Activated CD4-positive, CD25-positive, alpha-beta regulatory T cell treated with anti-CD3 and anti-CD28 coated beads, Interleukin-2, amount 50 U/mL, for 16 hours (primary cell): Measurements from ENCODE around the gene PCED1B.
A peak's percentile ranks its signal among the peaks of the same experiment; 100 is the strongest.
"Not testable (repeated sequence)": the region's sequence is repeated elsewhere in the genome, so short reads cannot be mapped to it uniquely, and the experiment has no call there.

Experiments used
- DNase-seq: peaks from one replicate; pipeline ENCODE4 v3.0.0-alpha.2; 2020; ENCODE audit warnings: low read depth, low spot score

Gene PCED1B

DNA sequence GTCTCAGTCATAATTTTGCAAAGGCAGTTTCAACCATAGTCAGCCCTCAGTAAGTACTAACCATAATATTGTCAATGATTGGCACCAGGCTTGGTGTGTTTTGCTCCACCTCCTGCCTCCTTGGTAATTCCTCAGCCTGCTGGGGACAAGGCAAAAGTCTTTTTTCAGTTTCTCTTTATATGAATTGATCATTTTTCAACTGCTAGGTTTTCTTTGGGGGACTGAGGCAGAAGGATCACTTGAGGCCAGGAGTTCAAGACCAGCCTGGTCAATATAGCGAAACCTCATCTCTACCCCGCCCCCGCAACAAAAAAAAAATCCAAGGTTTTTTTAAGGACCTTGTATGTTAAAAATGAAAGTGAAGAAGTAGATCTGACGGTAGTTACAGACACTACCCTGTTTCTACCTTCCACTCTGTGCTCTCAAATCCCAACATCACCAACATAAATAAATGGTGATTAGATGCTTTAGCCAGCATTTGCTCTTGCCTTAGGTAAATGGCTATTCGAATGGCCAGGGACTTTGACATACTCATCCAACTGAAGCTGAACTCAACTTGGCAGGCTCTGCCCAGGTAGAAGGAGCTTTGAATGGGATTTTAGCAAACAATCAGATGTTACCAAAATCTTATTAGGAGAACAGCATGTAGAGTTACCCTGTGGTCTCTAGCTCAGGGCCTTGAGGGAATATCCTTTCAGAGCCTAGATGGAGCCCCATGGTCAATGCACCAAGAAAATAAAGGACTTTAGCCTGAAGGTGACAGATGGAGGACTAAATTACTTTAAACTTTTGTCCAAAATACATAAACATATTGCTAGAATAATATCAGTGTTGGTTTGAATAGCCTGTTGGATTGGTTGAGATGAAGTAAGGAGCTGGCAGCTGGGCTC is 127.3 kb downstream of the PCED1B start:
- DNase-seq: no peak

DNA sequence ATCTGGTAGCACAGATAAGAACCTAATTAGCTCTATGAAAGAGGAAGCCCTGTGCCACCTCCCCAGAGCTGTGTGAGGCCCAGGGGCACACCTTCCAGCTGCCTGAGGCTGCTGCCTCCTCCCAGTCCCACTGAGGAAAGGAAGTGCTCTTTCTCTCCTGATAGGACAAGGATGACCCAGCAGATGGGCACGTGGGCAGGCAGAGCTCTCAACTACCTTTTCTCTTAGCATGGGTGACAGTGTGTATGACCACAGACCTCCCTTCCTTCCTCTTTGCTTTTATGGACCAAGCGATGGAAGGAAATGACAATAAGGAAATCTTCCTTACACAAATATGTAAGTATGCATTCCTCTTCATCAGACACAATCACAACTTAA is 127.9 kb downstream of the PCED1B start:
- DNase-seq: no peak

DNA sequence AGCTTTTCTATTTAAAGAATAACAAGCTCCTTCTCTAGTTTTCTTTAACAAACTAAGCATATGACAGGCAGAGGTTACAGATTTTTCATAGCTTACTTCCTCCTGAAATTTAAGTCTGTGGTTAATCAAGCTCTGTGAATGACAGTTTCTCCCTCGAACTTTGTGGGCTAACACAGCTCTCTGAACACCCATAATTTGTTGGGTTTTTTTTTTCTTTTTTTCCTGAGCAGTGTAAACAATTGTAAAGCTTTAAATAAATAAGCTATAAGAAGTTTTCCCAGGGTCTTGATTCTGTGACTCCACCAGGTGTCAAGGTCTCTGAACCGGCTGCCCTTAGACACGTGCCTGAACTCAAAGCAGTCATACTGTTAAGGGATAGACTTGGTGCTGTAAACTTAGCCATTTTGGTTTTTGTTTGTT is 128.4 kb downstream of the PCED1B start:
- no peak for DNase-seq

DNA sequence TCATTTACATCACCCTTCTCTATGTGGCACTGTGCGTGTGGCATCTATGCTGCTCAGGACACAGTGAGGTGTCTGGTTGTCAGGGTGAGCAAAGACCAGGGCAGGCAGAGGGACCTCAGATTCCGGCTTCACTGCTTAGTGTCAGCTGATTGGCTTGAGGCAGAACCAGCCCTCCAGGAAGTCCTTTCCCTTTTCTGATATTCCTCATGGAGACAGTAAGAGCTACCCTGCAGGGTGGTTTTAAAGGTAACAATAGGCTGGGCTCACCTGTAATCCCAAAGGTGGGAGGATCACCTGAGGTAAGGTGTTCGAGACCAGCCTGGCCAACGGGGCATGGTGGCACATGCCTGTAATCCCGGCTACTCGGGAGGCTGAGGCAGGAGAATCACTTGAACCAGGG is 129.6 kb downstream of the PCED1B start:
- no peak for DNase-seq

GRCh38 chr12:47210776-47211175 is 131.4 kb downstream of the PCED1B start:
- DNase-seq: no peak

DNA sequence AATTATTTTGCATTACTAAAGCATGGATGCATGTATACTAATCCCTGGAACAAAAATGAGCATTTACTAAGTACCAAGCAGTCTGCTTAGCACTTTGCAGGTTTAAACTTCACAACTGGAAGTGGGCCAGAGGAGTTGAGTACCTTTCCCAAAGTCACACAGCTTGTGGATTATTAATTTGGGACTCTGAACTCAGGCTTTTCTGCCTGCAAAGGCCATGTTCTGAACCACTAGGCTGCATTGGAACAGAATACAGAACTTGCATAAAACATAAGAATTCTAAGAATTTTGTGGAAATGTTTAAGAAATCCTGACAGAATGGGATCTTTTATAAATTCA is 133.2 kb downstream of the PCED1B start:
- no peak for DNase-seq

- DNase-seq: no peak
Observed at GRCh38 chr12:47213396-47213795, 134.0 kb downstream of the PCED1B start.

- no peak for DNase-seq
Observed at GRCh38 chr12:47214001-47214619, 134.7 kb downstream of the PCED1B start.

GRCh38 chr12:47214771-47215170 is 135.3 kb downstream of the PCED1B start:
- DNase-seq: no peak

DNA sequence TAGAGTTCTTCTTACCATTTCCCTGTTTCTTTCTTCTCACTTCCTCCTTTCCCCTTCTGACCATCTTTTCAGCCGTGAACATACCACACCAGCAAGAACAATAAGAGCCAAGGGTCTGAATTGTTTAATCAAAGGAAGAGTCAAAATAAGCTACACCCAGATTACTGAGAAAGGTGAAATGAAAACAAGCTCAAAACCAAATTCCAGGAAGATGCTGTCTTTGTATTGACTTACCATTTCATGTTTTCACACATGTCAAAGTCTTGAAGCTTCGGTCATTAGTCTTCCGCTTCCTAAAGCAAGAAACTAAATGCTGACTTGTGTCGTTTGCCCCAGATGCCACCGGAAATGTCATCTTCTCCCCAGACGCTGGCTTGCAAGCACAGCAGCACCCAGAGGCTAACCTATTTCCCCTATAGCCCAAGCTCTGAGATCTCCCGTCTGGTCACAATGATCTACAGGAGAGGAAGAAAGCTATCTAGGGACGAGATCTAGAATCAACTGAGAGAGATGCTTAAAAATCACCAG is 136.8 kb downstream of the PCED1B start:
- peak; percentile 41 for DNase-seq

- DNase-seq: not testable (repeated sequence)
Observed at GRCh38 chr12:47217595-47217869, 138.1 kb downstream of the PCED1B start.

GRCh38 chr12:47218191-47218654 is 138.8 kb downstream of the PCED1B start:
- DNase-seq: no peak

GRCh38 chr12:47219243-47219642 is 139.8 kb downstream of the PCED1B start:
- DNase-seq: no peak

DNA sequence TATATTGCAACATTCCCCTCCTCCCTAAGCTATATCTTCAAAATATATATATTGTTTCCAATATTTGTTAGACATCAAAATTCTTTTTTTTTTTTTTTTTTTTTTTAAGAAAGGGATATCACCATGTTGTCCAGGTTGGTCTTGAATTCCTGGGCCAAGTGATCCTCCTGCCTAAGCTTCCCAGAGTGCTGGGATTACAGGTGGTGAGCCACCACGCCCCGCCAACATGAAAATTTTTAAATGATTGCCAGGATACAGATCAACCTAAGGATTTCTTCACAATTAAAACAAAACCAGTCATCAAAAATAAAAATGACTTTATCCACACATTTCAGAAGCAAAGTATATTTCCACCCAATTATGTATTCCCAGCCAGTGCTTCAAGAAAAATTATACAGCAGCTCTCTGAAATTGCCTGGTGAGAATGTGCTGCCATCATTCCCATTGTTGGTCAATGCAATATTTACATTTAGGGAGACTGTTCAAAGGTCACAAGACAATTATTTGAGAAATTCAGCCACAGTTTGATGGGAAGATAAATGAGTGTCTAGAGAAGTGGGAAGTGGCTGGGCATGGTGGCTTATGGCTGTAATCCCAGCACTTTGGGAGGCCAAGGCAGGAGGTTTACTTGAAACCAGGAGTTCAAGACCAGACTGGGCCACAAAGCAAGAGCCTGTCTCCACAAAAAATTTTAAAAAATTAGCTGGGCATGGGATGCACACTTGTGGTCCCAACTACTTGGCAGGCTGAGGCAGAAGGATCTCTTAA is 142.0 kb downstream of the PCED1B start:
- DNase-seq: no peak

- no peak for DNase-seq
Observed at GRCh38 chr12:47222520-47223030, 143.2 kb downstream of the PCED1B start.

DNA sequence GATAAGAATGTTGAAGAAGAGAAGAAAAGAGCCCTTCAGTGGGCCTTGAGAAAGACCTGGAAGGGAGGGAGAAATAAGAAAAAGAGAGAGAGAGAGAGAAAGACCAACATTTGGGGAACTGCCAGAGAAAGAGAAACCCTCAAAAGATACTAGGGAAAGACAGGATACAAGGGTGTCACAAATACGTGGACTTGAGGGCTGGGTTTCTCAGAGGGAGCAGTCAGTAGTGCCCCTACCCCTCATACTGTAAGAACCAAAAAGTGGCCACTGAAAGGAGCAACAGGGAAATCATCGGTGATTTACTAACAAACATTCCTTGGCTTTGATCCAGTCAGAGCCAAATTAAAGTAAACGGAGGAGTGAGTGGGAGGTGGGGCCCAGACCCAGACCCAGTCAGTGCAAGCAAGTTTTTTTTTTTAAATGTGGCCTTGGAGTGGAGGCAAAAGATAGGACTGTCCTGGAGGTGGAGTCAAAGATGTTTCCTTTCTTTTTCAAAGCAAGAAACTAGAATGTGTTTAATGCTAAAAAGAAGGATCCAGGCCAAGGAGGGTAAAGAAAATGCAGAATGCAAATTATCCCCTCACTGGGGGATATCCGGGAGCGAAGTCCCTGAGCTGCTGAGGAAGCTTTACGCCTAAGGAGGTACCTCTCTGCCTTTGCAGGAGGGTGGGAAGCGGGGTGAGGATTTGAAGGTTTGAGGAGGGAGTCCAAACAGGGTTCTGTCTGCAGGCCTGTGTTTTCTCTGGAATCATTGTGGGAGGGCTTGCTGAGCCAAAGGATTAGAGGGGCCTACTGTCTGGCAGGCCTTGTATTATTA is 143.8 kb downstream of the PCED1B start:
- DNase-seq: no peak

DNA sequence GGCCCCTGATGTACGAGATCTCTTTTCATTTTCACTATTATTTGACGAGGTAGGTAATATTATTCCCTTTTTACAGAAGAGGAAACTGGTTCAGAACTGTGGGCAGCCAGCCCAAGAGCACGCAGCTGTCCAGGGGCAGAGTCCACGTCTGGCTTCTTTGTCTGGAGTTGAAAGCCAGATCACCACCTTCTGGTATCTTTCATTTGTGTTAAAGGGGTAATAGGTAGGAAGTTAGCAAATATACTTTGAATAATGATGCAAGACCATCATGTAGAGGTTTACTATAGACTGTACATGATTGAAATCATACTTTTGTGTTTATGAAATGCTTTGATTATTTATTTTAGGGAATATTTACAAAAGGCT is 144.4 kb downstream of the PCED1B start:
- no peak for DNase-seq

GRCh38 chr12:47224563-47225133 is 145.2 kb downstream of the PCED1B start:
- DNase-seq: no peak

DNA sequence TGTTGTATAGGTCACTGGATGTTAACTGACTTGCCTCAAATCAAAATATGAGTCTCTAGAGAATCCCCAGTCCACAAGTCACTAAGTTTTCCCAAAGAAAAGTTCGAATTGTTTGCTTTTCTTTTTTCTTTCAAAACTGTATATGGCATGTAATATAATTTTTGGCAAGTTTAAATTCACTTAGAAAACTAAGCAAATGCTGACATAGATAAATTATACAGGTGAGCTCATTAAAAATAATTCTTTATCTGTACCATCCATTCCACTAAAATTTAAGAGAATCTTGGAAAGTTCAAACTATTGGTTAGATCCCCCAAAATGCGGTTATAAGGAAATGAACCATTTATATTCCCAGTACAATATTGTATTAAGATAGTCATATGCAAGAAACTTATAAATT is 145.9 kb downstream of the PCED1B start:
- DNase-seq: no peak

DNA sequence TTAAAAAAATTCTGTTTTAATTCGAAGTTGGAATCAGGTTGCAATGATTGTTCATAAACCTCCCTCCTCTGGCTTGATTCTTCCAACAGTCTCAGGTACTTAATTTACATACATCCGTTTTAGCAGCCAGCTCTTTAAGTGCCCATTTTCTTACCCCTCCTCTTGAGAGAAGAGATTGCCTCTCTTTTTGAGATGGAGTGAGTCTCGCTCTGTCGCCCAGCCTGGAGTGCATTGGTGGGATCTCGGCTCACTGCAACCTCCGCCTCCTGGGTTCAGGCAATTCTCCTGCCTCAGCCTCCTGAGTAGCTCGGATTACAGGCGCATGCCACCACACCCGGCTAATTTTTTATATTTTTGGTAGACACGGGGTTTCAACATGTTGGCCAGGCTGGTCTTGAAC is 146.8 kb downstream of the PCED1B start:
- DNase-seq: no peak

DNA sequence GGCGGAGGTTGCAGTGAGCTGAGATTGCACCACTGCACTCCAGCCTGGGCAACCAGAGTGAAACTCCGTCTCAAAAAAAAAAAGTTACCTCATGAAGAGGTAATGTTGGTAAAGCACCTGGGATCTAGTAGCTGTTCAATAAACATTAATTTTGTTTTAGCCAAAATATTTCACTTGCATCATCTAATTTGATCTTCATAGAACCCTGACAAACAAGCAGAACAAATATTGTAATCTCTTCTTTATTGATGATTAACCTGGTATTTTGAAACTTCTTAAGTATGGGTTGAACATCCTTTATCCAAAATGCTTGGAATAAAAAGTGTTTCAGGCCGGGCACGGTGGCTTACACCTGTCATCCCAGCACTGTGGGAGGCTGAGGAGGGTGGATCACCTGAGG is 149.4 kb downstream of the PCED1B start:
- no peak for DNase-seq
